Testis (tissue), 2 donors: ENCODE measurements around the gene PC.

Source experiments
- POLR2A ChIP-seq: fragments of 450-650 bp; IDR thresholded peaks from one replicate; pipeline ENCODE4 v1.6.1; 2017; ENCODE audit warnings: antibody characterized with exemption, mild to moderate bottlenecking, moderate library complexity
- TF ChIP-seq, protein P1 (sequence below), 3 experiments: fragments of 450-650 bp in 2 of 3; fragments of 200-600 bp in 1 of 3; sonication (generic) in 1 of 3; IDR thresholded peaks; one replicate each; pipeline ENCODE4 v1.5.1; 2016 to 2019; ENCODE audit warnings: antibody characterized with exemption in 3 of 3, mild to moderate bottlenecking in 2 of 3, moderate library complexity in 1 of 3

DNA sequence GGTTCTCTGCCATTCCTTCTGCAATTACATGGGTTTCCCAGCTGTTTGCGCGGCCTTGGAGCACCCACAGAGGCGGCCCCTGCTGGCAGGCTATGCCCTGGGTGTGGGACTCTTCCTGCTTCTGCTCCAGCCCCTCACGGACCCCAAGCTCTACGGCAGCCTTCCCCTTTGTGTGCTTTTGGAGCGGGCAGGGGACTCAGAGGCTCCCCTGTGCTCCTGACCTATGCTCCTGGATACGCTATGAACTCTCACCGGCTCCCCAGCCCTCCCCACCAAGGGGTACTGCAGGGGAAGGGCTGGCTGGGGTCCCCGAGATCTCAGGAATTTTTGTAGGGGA lies 112.3 kb downstream of the PC start:
- TF ChIP-seq, protein P1, sequence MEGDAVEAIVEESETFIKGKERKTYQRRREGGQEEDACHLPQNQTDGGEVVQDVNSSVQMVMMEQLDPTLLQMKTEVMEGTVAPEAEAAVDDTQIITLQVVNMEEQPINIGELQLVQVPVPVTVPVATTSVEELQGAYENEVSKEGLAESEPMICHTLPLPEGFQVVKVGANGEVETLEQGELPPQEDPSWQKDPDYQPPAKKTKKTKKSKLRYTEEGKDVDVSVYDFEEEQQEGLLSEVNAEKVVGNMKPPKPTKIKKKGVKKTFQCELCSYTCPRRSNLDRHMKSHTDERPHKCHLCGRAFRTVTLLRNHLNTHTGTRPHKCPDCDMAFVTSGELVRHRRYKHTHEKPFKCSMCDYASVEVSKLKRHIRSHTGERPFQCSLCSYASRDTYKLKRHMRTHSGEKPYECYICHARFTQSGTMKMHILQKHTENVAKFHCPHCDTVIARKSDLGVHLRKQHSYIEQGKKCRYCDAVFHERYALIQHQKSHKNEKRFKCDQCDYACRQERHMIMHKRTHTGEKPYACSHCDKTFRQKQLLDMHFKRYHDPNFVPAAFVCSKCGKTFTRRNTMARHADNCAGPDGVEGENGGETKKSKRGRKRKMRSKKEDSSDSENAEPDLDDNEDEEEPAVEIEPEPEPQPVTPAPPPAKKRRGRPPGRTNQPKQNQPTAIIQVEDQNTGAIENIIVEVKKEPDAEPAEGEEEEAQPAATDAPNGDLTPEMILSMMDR (IDR thresholded peaks at IDR 0.05) = no peak
- TF ChIP-seq POLR2A = no peak
